Endothelial cell of umbilical vein (primary cell): ENCODE measurements around the gene STK11IP. TPM values are rescaled to one million over a fixed set of nuclear protein-coding genes. Genes with fewer than 3 reads are reported as not detected.

Source experiments
- BruUV-seq: library from RNA; stranded (reverse); fragments of 400-500 nt; replicated peaks from 2 replicates; lab custom pipeline; 2021; lab: Mats Ljungman, UMichigan
- CTCF ChIA-PET: fragments of 300-600, 350-600 bp; sonication (Branson Sonifier 250); formaldehyde crosslinking; loops from one replicate; lab custom pipeline; 2021; ENCODE audit warnings: antibody characterized with exemption, inconsistent platforms; lab: Charles Lee
- POLR2A ChIA-PET: fragments of 300-600, 350-600 bp; sonication (Branson Sonifier 250); formaldehyde crosslinking; loops from one replicate; lab custom pipeline; 2021; ENCODE audit warnings: antibody characterized with exemption, inconsistent platforms; lab: Charles Lee
- DNase-seq: peaks from one replicate; pipeline ENCODE4 v3.0.0-alpha.2; 2011; ENCODE audit warnings: low read depth, low spot score
- FAIRE-seq: peaks from 2 replicates; lab custom pipeline; 2011; peaks lifted over from hg19 to GRCh38; lab: Jason Lieb, UNC
- H2AFZ ChIP-seq: 2 replicates; pipeline ENCODE4 v1.6.0; 2012; ENCODE audit warnings: low read depth, low read length, control low read depth, inconsistent platforms
- H3K27ac ChIP-seq: 2 replicates; pipeline ENCODE4 v1.5.1; 2011; ENCODE audit warnings: low read depth, mild to moderate bottlenecking, control low read depth, low read length, moderate library complexity; ENCODE audit not compliant: insufficient read depth
- H3K27me3 ChIP-seq, 2 experiments: 2 replicates each; pipeline versions ENCODE4 v1.6.0 to v1.6.1; 2011; ENCODE audit warnings: low read length in 2 of 2, mixed read lengths in 1 of 2; ENCODE audit not compliant: control insufficient read depth in 2 of 2, insufficient read depth in 2 of 2
- H3K36me3 ChIP-seq, 2 experiments: 2 replicates in 1 of 2; 3 replicates in 1 of 2; pipeline ENCODE4 v1.5.1; 2011; ENCODE audit warnings: low read length in 2 of 2, mild to moderate bottlenecking in 1 of 2, moderate library complexity in 1 of 2; ENCODE audit not compliant: control insufficient read depth in 2 of 2, insufficient read depth in 2 of 2; ENCODE audit errors: extremely low read depth in 1 of 2
- H3K4me1 ChIP-seq: 3 replicates; pipeline ENCODE4 v1.5.1; 2011; ENCODE audit warnings: mild to moderate bottlenecking, low read length; ENCODE audit not compliant: control insufficient read depth, insufficient read depth; ENCODE audit errors: extremely low read depth
- H3K4me2 ChIP-seq: 2 replicates; pipeline ENCODE4 v1.6.1; 2011; ENCODE audit warnings: low read length, control low read depth, mixed read lengths; ENCODE audit not compliant: insufficient read depth
- H3K4me3 ChIP-seq, 3 experiments: fragments of 200-600 bp in 1 of 3; sonication (generic), shearing (Covaris generic) in 1 of 3; replicated peaks in 1 of 3; 2 replicates each; pipeline ENCODE4 v1.5.1; 2011 to 2016; ENCODE audit warnings: control low read depth in 3 of 3, low read length in 3 of 3, mild to moderate bottlenecking in 2 of 3, inconsistent platforms in 1 of 3, low read depth in 1 of 3, moderate library complexity in 1 of 3; ENCODE audit not compliant: insufficient read depth in 1 of 3
- H3K79me2 ChIP-seq: 2 replicates; pipeline ENCODE4 v1.6.0; 2012; ENCODE audit warnings: low read length, inconsistent platforms; ENCODE audit not compliant: control insufficient read depth, insufficient read depth
- H3K9ac ChIP-seq: replicated peaks from 2 replicates; pipeline ENCODE3; 2011; ENCODE audit warnings: low read length, control low read depth; ENCODE audit not compliant: insufficient read depth; ENCODE audit errors: extremely low read depth
- H3K9me1 ChIP-seq: replicated peaks from 3 replicates; pipeline ENCODE4 v1.6.0; 2011; ENCODE audit warnings: mild to moderate bottlenecking, low read length; ENCODE audit not compliant: control insufficient read depth, insufficient read depth; ENCODE audit errors: extremely low read depth
- H3K9me3 ChIP-seq: replicated peaks from 2 replicates; pipeline ENCODE4 v1.5.1; 2012; ENCODE audit warnings: low read length, inconsistent platforms; ENCODE audit not compliant: control insufficient read depth, insufficient read depth
- H4K20me1 ChIP-seq: replicated peaks from 2 replicates; pipeline ENCODE3; 2011; ENCODE audit warnings: mild to moderate bottlenecking, low read length; ENCODE audit not compliant: control insufficient read depth, insufficient read depth; ENCODE audit errors: extremely low read depth
- CTCF ChIP-seq, 2 donors: IDR thresholded peaks; 1 replicate in 1 of 2; 2 replicates in 1 of 2; pipeline ENCODE4 v1.5.1; 2011; ENCODE audit warnings: low read length in 2 of 2, mild to moderate bottlenecking in 2 of 2, moderate library complexity in 2 of 2, control low read depth in 1 of 2, inconsistent platforms in 1 of 2, low read depth in 1 of 2; ENCODE audit not compliant: insufficient read depth in 1 of 2; ENCODE audit errors: extremely low read depth in 1 of 2
- EZH2 ChIP-seq: IDR thresholded peaks from 2 replicates; pipeline ENCODE4 v1.6.1; 2012; ENCODE audit warnings: borderline replicate concordance, low read depth, mild to moderate bottlenecking, moderate library complexity, low read length, inconsistent platforms; ENCODE audit not compliant: severe bottlenecking
- FOS ChIP-seq: IDR thresholded peaks from 2 replicates; pipeline ENCODE4 v1.6.1; 2011; ENCODE audit warnings: mild to moderate bottlenecking, low read length, moderate library complexity, borderline replicate concordance; ENCODE audit not compliant: insufficient read depth
- GATA2 ChIP-seq: IDR thresholded peaks from 2 replicates; pipeline ENCODE4 v1.7.0; 2011; ENCODE audit warnings: low read depth, mild to moderate bottlenecking, moderate library complexity, mixed read lengths, low read length; ENCODE audit not compliant: insufficient read length, insufficient read depth
- JUN ChIP-seq: IDR thresholded peaks from 2 replicates; pipeline ENCODE4 v1.6.1; 2011; ENCODE audit warnings: borderline replicate concordance, low read depth; ENCODE audit not compliant: insufficient read length, insufficient read depth
- MAX ChIP-seq: IDR thresholded peaks from 2 replicates; pipeline ENCODE4 v1.6.1; 2011; ENCODE audit not compliant: insufficient read depth, insufficient read length
- MYC ChIP-seq: IDR thresholded peaks from one replicate; pipeline ENCODE4 v1.6.1; 2011; ENCODE audit warnings: mild to moderate bottlenecking, low read depth, low read length
- POLR2A ChIP-seq: IDR thresholded peaks from 2 replicates; pipeline ENCODE4 v1.6.1; 2012; ENCODE audit warnings: low read depth, mild to moderate bottlenecking, control low read depth, low read length
- POLR2AphosphoS5 ChIP-seq: IDR thresholded peaks from 2 replicates; pipeline ENCODE4 v1.6.1; 2012; ENCODE audit warnings: low read depth, mild to moderate bottlenecking, control low read depth, low read length, moderate library complexity; ENCODE audit not compliant: insufficient read depth
- dilution Hi-C: fragments of 300-500 bp; cut with MboI; formaldehyde crosslinking; loops from one replicate; pipeline ENCODE4 v1.15.0; 2019; ENCODE audit warnings: low sequenced_read_pairs; ENCODE audit not compliant: extremely low pct_ligation_motif_present
- intact Hi-C: fragments of 100-400 bp; cut with micrococcal nuclease; formaldehyde crosslinking; loops from one replicate; pipeline ENCODE4 v1.10.0; 2022
- polyA plus RNA-seq, 4 experiments: library from polyadenylated mRNA; depleted of rRNA in 3 of 4; stranded (reverse) in 3 of 4; unstranded in 1 of 4; fragments of >200 nt; gene quantifications; 2 replicates each; pipeline versions ENCODE4 v1.2.1 to v1.2.3, GENCODE V29; 2011 to 2012; ENCODE audit warnings: missing spikeins in 1 of 4
- total RNA-seq: library from RNA; stranded (reverse); gene quantifications from 2 replicates; pipeline ENCODE4 v1.2.3, GENCODE V29; 2021

The STK11IP gene
- total and polyA plus RNA-seq, 2 donors (not counting 3 experiments of a cell fraction or from before 2014, with no cell fraction given) = 17.7 to 19.2 TPM

- no peaks in the 10 kb centered on the region for H3K9me1 ChIP-seq
- H3K27me3 ChIP-seq = peaks cover 0 to 3% of the 10 kb centered on the region in 2 experiments
- no peaks in the 10 kb centered on the region for H3K9me3 ChIP-seq
- no peaks in the 10 kb centered on the region for H4K20me1 ChIP-seq
- H3K36me3 ChIP-seq = no peaks in the 10 kb centered on the region
- DNase-seq (no peak), FAIRE-seq (no peak)
- no peak overlapping the region for H3K4me2 ChIP-seq
- ChIA-PET CTCF (interaction anchor here (0.7 to 2.1 kb wide), 9 partner anchors 10 to 80 kb away, joined by 3 to 5 read pairs (median 4); no protein-coding TSS in a partner anchor), POLR2A (no interaction called here)
- H3K27ac ChIP-seq = no peak overlapping the region
- no peak overlapping the region for H3K4me3 ChIP-seq
- H3K79me2 ChIP-seq = no peaks in the 10 kb centered on the region
- H2AFZ ChIP-seq = no peak overlapping the region
- dilution Hi-C loops (no loop called here), intact Hi-C loops (no loop called here)
- TF ChIP-seq MYC = no peak
- TF ChIP-seq POLR2AphosphoS5 = no peak
- no peak for TF ChIP-seq FOS
- TF ChIP-seq EZH2 = no peak
- TF ChIP-seq MAX = no peak
- TF ChIP-seq GATA2 = no peak
- no peak for TF ChIP-seq JUN
- TF ChIP-seq CTCF (IDR thresholded peaks at IDR 0.05; ENCODE audit: extremely low read depth in 1 of 2, insufficient read depth in 1 of 2, low read depth in 1 of 2, low read length in 2 of 2) = no peak
- no peak for TF ChIP-seq POLR2A
- no TSS peak for BruUV-seq
- no peak overlapping the region for H3K9ac ChIP-seq
- no peaks in the 10 kb centered on the region for H3K4me1 ChIP-seq
Measured at GRCh38 chr2:219562049-219563020, 35.3 kb upstream of the STK11IP start.
